ENCODE data around the gene DNAAF8. TPM values are rescaled to one million over a fixed set of nuclear protein-coding genes. Genes with fewer than 3 reads are reported as not detected.

Gene DNAAF8
- total RNA-seq, 1 donor, result 1.1 TPM

- H3K27ac ChIP-seq (ENCODE audit: low read depth, low read length), result no peak within 1 kb of the TSS
- no peaks in the 10 kb centered on the region for H4K20me1 ChIP-seq (ENCODE audit: insufficient read depth, low read length)
These were observed 61.0 kb downstream of the DNAAF8 start, which contains the start of gene SMIM22 for GRCh38 chr16:4795181-4795827. Gene SMIM22 (plus strand): TSS chr16:4795369. CDS start chr16:4795735, 366 bp downstream.

DNA sequence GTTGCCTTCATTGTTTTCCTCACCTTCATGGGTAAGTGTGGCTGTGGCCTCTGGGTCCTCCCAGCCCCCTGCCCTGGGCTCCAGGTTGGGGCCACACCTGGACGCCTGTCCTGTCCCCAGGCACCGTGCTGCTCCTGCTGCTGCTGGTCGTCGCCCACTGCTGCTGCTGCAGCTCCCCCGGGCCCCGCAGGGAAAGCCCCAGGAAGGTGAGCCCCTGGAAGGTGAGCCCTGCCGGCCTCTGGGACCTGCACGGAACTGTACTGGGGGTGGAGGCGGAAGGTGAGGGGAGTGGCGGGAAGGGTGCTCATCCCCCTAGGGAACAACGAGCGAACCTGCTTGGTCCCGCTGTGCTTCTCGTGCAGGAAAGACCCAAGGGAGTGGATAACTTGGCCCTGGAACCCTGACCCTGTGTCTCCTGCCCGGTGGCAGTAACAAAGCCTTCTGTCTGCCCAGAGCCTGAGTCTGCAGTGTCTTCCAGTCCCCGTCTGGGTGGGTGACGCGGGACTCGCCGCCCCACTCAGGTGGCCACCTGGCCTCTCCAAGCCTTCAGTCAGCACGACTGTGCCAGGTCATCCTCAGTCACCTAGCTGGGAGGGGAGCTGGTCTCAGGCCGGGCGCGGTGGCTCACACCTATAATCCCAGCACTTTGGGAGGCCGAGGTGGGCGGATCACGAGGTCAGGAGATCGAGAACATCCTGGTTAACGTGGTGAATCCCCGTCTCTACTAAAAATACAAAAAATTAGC lies 61.7 kb downstream of the DNAAF8 start:
- H3K4me3 ChIP-seq (ENCODE audit: insufficient read depth, low read length), result no peak overlapping the region
- no peaks in the 10 kb centered on the region for H3K79me2 ChIP-seq (ENCODE audit: insufficient read depth, low read length)
- H3K4me2 ChIP-seq (ENCODE audit: insufficient read depth, low read length), result no peak overlapping the region
- no peaks in the 10 kb centered on the region for H4K20me1 ChIP-seq (ENCODE audit: insufficient read depth, low read length)
- H3K27me3 ChIP-seq (ENCODE audit: insufficient read depth, low read length), result no peaks in the 10 kb centered on the region
- H3K36me3 ChIP-seq (ENCODE audit: insufficient read depth, low read length), result no peaks in the 10 kb centered on the region
- DNase-seq (ENCODE audit: insufficient read length, low spot score, missing footprints), result peak; percentile 45
- TF ChIP-seq, protein P1, sequence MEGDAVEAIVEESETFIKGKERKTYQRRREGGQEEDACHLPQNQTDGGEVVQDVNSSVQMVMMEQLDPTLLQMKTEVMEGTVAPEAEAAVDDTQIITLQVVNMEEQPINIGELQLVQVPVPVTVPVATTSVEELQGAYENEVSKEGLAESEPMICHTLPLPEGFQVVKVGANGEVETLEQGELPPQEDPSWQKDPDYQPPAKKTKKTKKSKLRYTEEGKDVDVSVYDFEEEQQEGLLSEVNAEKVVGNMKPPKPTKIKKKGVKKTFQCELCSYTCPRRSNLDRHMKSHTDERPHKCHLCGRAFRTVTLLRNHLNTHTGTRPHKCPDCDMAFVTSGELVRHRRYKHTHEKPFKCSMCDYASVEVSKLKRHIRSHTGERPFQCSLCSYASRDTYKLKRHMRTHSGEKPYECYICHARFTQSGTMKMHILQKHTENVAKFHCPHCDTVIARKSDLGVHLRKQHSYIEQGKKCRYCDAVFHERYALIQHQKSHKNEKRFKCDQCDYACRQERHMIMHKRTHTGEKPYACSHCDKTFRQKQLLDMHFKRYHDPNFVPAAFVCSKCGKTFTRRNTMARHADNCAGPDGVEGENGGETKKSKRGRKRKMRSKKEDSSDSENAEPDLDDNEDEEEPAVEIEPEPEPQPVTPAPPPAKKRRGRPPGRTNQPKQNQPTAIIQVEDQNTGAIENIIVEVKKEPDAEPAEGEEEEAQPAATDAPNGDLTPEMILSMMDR (IDR thresholded peaks at IDR 0.05; ENCODE audit: extremely low read depth, low read depth, low read length), result no peak
- H2AFZ ChIP-seq (ENCODE audit: low read length), result no peak overlapping the region
- no peaks in the 10 kb centered on the region for H3K4me1 ChIP-seq (ENCODE audit: insufficient read depth, low read length)
- no peaks in the 10 kb centered on the region for H3K9me3 ChIP-seq (ENCODE audit: low read depth, low read length)
- H3K27ac ChIP-seq (ENCODE audit: low read depth, low read length), result no peak overlapping the region

More at GRCh38 chr16:4795181-4795827, 61.0 kb downstream of the DNAAF8 start, which contains the start of gene SMIM22:
- Histone ChIP-seq H3K4me1 (ENCODE audit: insufficient read depth, low read length) (no peaks in the 10 kb centered on the region), H3K4me2 (ENCODE audit: insufficient read depth, low read length) (no peak within 1 kb of the TSS), H3K27me3 (ENCODE audit: insufficient read depth, low read length) (no peaks in the 10 kb centered on the region), H3K4me3 (ENCODE audit: insufficient read depth, low read length) (no peak within 1 kb of the TSS), H3K79me2 (ENCODE audit: insufficient read depth, low read length) (no peaks in the 10 kb centered on the region), H3K36me3 (ENCODE audit: insufficient read depth, low read length) (no peaks in the 10 kb centered on the region), H2AFZ (ENCODE audit: low read length) (no peak within 1 kb of the TSS), H3K9me3 (ENCODE audit: low read depth, low read length) (no peaks in the 10 kb centered on the region)
- TF ChIP-seq, protein P1 (IDR thresholded peaks at IDR 0.05; ENCODE audit: extremely low read depth, low read depth, low read length), result no peak
- DNase-seq (ENCODE audit: insufficient read length, low spot score, missing footprints), result peak; percentile 76

GRCh38 chr16:4796982-4797804 lies 62.9 kb downstream of the DNAAF8 start:
- Histone ChIP-seq H2AFZ (ENCODE audit: low read length) (no peak overlapping the region), H3K79me2 (ENCODE audit: insufficient read depth, low read length) (no peaks in the 10 kb centered on the region), H3K27ac (ENCODE audit: low read depth, low read length) (no peak overlapping the region), H3K4me1 (ENCODE audit: insufficient read depth, low read length) (peaks cover 6% of the 10 kb centered on the region), H4K20me1 (ENCODE audit: insufficient read depth, low read length) (no peaks in the 10 kb centered on the region), H3K27me3 (ENCODE audit: insufficient read depth, low read length) (no peaks in the 10 kb centered on the region), H3K4me3 (ENCODE audit: insufficient read depth, low read length) (no peak overlapping the region), H3K36me3 (ENCODE audit: insufficient read depth, low read length) (no peaks in the 10 kb centered on the region), H3K4me2 (ENCODE audit: insufficient read depth, low read length) (no peak overlapping the region), H3K9me3 (ENCODE audit: low read depth, low read length) (no peaks in the 10 kb centered on the region)
- TF ChIP-seq, protein P1 (IDR thresholded peaks at IDR 0.05; ENCODE audit: extremely low read depth, low read depth, low read length), result no peak
- DNase-seq (ENCODE audit: insufficient read length, low spot score, missing footprints), result peak; percentile 67
